Fibroblast of skin of left biceps (primary cell): ENCODE results near the gene SKOR2.

Source experiments
- DNase-seq, 2 experiments: peaks; one replicate each; pipeline ENCODE4 v3.0.0-alpha.2; 2013; ENCODE audit warnings: low read depth in 2 of 2

SKOR2 gene

DNA sequence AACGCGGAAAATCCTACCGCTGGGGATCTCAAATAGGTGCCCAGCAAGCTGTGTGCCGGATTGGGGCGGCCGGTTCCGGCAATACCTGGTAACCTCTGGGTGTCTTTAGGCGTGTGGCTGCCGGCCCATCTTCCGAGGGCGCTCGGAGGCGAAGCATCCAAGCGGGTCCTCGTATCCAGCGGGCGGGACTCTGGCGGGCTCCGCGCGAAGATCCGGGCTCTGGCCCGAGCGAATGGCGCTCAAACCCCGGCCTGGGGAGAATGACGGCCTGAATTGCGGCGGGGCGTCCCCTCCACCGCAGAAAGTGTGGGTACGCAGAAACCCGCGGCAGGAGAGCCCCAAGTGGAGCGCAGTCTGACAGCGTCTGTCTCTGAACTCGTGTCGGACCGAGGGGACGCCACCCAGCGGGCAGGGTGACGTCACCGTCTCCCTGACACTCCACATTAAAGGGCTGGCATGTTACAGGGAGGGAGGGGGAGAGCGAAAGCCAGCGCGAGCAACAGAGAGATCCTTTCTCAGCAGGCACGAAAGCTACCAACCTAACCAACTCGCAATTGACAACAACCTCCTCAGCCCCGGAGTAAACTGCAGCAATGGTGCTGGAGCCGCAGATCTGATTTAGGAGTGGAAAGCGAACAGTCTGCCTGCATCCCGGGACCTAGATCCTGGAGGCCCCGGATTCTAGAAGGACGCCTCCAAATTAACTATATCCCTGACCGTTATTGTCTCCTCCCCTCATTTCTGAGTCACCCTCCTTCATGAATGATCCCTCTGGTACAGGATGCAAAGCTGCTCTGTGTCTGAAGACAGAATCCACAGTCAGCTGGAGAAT, at the start of gene SKOR2:
Gene SKOR2, minus strand, starts transcription at position 372 of the 832 bp plus-strand sequence. CDS start 2,477 bp downstream, outside the sequence.
- no peak for DNase-seq

DNA sequence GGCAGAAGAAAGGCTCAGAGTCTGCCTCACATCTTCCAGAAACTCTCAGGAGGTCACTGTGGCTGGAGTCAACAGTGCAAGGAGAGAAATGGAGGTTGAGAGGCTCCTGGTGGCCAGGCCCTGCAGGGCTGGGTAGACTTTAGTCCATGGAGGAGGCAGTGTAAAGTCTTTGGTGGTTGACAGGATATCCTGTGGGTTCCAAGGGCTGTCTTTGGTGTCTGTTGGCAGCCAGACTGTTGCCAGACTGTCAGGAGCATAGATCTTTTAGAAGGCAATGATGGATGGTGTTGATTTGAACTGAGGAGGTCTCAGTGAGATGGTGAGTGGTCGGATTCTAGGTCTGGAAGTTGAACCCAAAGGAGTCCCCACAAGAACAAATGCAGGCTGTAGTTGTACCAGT, 45.0 kb upstream of the SKOR2 start:
- no peak for DNase-seq

GRCh38 chr18:47294801-47295200, 43.3 kb upstream of the SKOR2 start:
- DNase-seq, result no peak

DNA sequence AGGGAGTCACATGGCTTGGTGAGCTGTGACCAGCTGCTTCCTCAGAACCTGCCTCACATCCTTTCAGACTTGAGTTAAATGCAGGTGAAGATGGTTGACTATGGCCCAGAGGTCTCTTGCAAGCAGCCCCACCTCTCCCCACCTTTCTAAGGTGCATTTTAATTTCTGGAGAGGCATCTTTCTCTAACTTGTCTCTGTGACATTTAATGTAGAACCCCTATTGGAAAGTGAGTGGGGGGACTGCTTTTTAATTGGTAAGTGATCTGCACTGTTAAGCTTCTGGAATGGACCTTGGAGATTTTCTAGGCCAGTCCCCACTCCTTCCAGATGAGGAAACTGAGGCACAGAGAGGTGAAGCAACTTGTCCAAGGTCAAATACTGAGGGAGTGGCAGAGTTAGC, 37.3 kb upstream of the SKOR2 start:
- no peak for DNase-seq

DNA sequence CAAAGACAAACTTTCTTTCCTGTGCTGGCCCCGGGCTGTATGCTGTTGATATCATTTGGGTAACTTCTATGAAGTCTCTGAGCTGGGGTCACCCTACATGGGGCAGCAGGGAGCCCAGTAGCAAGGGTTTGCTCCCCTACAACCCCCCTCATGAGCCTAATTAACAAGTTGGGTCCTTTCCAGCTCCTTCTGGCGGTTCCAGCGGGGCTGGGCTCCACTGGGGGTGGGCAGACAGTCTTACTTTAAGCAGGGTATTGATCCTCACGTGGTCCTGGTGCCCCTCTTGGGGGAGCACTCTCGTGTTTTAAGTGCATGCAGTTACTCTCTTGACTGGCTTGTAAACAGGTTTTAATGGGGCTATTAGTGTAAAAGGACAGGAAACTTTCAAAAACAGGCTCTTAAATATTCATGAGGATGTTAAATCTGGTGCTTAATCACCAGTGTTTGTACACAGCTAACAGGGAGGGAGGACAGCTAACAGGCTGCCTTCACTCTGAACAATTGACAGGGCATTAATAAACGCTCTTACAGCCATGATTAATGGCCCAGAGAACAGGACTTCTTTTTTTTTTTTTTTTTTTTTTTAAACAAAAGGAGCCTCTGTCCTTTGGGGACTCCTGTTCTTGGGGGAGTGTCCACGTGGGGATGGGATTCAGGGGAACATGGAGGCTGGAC, 36.6 kb upstream of the SKOR2 start:
- no peak for DNase-seq

GRCh38 chr18:47286776-47287410, 35.4 kb upstream of the SKOR2 start:
- DNase-seq, result no peak

DNA sequence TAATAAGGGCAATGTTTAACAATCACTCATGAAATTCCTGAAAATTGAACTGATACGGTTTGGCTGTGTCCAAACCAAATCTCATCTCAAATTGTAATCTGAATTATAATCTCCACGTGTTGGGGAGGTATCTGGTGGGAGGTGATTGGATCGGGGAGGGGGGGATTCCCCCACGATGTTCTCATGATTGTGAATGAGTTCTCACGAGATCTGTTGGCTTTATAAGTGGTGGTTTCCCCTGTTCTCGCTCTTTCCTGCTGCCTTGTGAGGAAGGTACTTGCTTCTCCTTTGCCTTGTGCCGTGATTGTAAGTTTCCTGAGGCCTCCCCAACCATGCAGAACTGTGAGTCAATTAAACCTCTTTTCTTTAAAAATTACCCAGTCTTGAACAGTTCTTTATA, 34.0 kb upstream of the SKOR2 start:
- DNase-seq, result no peak

DNA sequence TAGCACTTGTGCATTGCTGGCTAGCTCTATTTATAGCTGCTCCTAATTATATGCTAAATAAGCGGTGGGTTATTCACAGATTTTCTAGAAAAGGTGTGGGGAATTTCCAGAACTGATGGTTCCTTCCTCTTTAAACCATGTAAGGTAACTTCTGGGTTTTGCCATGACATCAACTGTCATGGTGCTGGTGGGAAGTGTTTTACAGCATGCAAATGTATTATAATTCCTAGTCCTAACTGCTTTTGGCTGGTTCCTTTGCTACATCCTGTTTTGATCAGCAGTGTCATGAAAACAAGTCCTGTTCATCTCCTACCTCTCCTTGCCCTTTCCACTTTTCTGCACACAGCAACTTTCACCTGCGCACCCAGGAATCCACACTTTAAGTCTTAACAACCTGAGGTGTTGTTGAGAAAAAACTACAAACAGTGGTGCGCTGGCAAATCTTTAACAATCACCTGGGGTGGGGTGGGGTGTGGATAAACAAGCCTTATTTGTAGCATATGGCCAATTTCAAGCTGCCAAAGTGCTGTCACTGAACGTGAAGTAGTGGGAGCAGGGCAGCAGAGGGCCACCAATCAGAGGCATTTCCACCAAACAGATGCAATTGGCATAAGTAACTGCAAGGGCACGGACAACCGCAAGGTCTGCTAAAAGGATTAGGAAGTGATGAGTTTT, 33.4 kb upstream of the SKOR2 start:
- DNase-seq, result no peak

DNA sequence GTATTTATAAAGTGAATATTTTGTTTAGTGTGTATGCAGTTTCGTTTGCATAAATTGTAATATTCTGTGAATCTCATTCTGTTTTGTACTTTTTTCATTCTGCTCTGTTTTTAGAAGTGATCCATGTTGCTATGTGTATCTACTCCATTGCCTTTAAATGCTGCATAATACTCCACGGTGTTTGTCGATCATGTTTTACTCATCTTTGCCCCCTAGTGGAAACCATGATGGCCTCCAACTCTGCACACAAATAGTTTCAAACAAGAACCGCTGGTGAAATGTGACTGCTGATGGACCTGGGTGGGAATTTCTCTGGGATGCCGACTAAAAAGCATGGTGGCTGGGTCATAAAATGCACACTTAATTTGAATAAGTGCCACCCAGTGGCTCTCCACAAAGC, 32.0 kb upstream of the SKOR2 start:
- DNase-seq, result no peak

- no peak for DNase-seq
Measured at GRCh38 chr18:47280121-47280520, 28.7 kb upstream of the SKOR2 start.

DNA sequence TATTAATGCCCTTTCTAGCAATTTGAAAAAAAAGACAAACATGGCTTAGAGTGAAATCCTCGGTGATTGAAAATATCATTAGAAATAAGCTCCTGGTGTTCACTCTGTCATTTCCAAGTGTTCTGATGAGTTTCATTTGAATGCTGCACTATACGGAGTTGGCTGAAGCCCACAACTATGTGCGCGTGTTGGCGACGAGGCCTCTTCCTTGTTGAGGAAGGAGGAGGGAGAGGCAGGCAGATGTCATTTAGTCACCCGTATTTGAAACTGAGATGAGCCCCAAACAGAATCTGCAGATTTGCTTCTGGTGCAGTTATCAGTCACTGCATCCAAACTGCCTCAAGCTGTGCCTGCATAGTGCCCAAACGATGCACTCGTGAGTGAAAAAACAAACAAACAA, 23.5 kb upstream of the SKOR2 start:
- DNase-seq, result no peak

- peak; percentile 72 to 76 for DNase-seq
Measured at GRCh38 chr18:47265197-47265596, 13.7 kb upstream of the SKOR2 start.

- no peak for DNase-seq
Measured at GRCh38 chr18:47264308-47264700, 12.8 kb upstream of the SKOR2 start.

- no peak for DNase-seq
Measured at GRCh38 chr18:47263430-47264307, 12.2 kb upstream of the SKOR2 start.

- no peak for DNase-seq
Measured at GRCh38 chr18:47263150-47263429, 11.6 kb upstream of the SKOR2 start.

GRCh38 chr18:47262301-47263149, 11.1 kb upstream of the SKOR2 start:
- no peak for DNase-seq

DNA sequence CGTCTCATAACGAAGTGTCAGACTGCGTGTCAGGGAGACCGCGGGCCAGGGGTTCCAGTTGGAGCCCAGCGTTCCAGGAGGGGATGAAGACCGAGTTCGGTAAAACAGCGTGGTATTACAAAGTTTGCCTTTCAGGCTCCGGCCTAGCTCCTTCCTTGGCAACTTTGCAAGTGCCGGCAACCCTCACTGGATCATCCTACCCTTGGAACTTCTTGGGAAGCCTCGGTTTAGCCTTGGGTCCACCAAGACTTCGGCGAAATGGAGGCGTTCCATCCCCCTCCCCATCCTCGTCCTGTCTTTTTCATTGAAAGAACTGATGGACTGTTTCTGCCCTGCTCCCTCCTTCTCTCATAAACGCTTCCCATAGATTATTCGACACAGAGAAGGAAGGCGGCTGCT, 10.4 kb upstream of the SKOR2 start:
- DNase-seq, result no peak

DNA sequence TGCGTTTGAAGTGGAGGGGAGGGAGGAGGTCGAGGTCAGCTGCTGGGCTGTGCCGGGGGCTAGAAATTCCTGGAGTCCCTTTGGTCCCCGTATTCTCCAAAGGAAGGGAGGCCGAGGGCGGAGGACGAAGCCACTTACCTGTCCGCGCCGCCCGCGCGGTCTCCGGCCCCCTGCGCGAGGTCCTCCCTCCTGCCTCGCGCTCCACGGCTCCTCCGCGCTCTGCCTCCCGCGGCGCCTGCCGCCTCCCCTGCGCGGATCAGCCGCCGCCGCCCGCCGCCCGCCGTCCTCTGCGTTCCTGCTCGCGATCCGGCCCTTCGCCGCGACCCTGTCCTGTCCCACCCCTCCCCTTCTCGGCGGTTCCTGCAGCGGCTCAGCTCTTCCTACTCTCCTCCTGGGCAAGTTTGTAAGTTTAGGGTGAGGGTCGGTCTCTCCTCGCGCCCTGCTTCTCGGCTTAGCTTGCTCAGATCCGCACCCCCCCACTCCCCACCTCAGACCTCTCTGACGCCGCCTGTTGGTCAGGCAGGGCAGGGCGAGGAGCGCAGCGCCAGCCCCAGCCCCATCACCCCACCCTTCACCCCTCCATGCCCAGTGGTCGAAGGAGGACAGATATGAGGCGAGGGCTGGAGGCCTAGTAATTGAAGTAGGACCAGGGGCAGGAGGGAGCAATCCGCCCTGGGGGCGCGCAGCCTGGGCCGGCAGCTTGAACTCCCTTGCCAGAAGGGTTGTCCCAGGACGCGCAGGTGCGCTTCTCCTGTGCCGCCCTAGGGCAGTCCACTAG, 9.7 kb upstream of the SKOR2 start:
- DNase-seq, result no peak

GRCh38 chr18:47260120-47260923, 8.9 kb upstream of the SKOR2 start:
- DNase-seq, result no peak
